Measurements from ENCODE around the gene RNASE8. TPM values are rescaled to one million over a fixed set of nuclear protein-coding genes. Genes with fewer than 3 reads are reported as not detected.

The RNASE8 gene
- total RNA-seq, 2 donors from 2014 or later: not detected

GRCh38 chr14:21072031-21072473 lies 14.4 kb downstream of the RNASE8 start:
- ATAC-seq: no peak
- 41 to 46% methylated on average over 4 of the region's 4 CpGs for WGBS, 2 donors
- Histone ChIP-seq H3K4me1 (peaks cover 34% of the 10 kb centered on the region), H3K4me3 (no peak overlapping the region), H3K27ac (peak overlapping the region in 3 of 4 donors; percentile 84 to 90 (median 89)), H3K27me3 (no peaks in the 10 kb centered on the region), H3K9me3 (no peaks in the 10 kb centered on the region), H3K36me3 (replicated peaks in 1 of 2; ENCODE audit: insufficient read depth in 1 of 2, low read depth in 2 of 2) (peaks cover 0 to 2% of the 10 kb centered on the region in 2 donors)
- TF ChIP-seq POLR2A (IDR thresholded peaks at IDR 0.05): no peak
- no peak for TF ChIP-seq CTCF (IDR thresholded peaks at IDR 0.05)
- intact Hi-C loops (cut with DNase I): no loop called here
- peak in 1 of 4 donors; percentile 51 for DNase-seq

- no peak overlapping the region for H3K4me3 ChIP-seq
- TF ChIP-seq CTCF (IDR thresholded peaks at IDR 0.05): no peak
- no peak for TF ChIP-seq POLR2A (IDR thresholded peaks at IDR 0.05)
- 61 to 90% methylated on average over 8 to 9 of the region's 9 CpGs for WGBS, 2 donors
- intact Hi-C loops (cut with DNase I): no loop called here
- peaks cover 34% of the 10 kb centered on the region for H3K4me1 ChIP-seq
- H3K27ac ChIP-seq: peak overlapping the region in 3 of 4 donors; percentile 4 to 90 (median 84)
- peaks cover 0 to 2% of the 10 kb centered on the region in 2 donors for H3K36me3 ChIP-seq (replicated peaks in 1 of 2; ENCODE audit: insufficient read depth in 1 of 2, low read depth in 2 of 2)
- ATAC-seq (no peak), DNase-seq (peak in 2 of 4 donors; percentile 32 to 61)
- no peaks in the 10 kb centered on the region for H3K27me3 ChIP-seq
- no peaks in the 10 kb centered on the region for H3K9me3 ChIP-seq
These were observed 15.2 kb downstream of the RNASE8 start for GRCh38 chr14:21072781-21073339.

DNA sequence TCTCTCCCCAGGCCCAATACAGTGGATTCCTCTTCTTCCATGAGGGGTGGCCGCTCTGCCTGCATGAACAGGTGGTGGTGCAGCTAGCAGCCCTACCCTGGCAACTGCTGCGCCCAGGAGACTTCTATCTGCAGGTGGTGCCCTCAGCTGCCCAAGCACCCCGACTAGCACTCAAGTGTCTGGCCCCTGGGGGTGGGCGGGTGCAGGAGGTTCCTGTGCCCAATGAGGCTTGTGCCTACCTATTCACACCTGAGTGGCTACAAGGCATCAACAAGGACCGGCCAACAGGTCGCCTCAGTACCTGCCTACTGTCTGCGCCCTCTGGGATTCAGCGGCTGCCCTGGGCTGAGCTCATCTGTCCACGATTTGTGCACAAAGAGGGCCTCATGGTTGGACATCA lies 16.3 kb downstream of the RNASE8 start:
- Histone ChIP-seq H3K36me3 (replicated peaks in 1 of 2; ENCODE audit: insufficient read depth in 1 of 2, low read depth in 2 of 2) (peaks cover 4 to 7% of the 10 kb centered on the region in 2 donors), H3K27me3 (no peaks in the 10 kb centered on the region), H3K4me1 (peaks cover 27% of the 10 kb centered on the region), H3K9me3 (no peaks in the 10 kb centered on the region), H3K27ac (no peak overlapping the region), H3K4me3 (no peak overlapping the region)
- DNase-seq (no peak), ATAC-seq (no peak)
- WGBS, 2 donors: 89 to 94% methylated on average over 5 to 9 of the region's 9 CpGs
- TF ChIP-seq CTCF (IDR thresholded peaks at IDR 0.05) (no peak), POLR2A (IDR thresholded peaks at IDR 0.05) (no peak)
- intact Hi-C loops (cut with DNase I): no loop called here

GRCh38 chr14:21074398-21075272 lies 17.0 kb downstream of the RNASE8 start:
- H3K4me3 ChIP-seq: no peak overlapping the region
- no peak overlapping the region for H3K27ac ChIP-seq
- no peaks in the 10 kb centered on the region for H3K27me3 ChIP-seq
- H3K4me1 ChIP-seq: peaks cover 20% of the 10 kb centered on the region
- TF ChIP-seq CTCF (IDR thresholded peaks at IDR 0.05) (no peak), POLR2A (IDR thresholded peaks at IDR 0.05) (no peak)
- 79 to 84% methylated on average over 19 to 26 of the region's 26 CpGs for WGBS, 2 donors
- peaks cover 4 to 14% of the 10 kb centered on the region in 2 donors for H3K36me3 ChIP-seq (replicated peaks in 1 of 2; ENCODE audit: insufficient read depth in 1 of 2, low read depth in 2 of 2)
- DNase-seq (no peak), ATAC-seq (no peak)
- intact Hi-C loops (cut with DNase I): no loop called here
- H3K9me3 ChIP-seq: no peaks in the 10 kb centered on the region
